HepG2 (cell line): ENCODE data around the gene MTHFD2L. TPM values are rescaled to one million over a fixed set of nuclear protein-coding genes. Genes with fewer than 3 reads are reported as not detected.

Experiments used
- ATAC-seq: fragments of 200-7000 bp; cut with Tn5 transposase; 3 replicates; pipeline ENCODE4 v1.9.1; 2020; ENCODE audit warnings: mild to moderate bottlenecking, moderate library complexity
- BruUV-seq: library from RNA; stranded (reverse); fragments of 400-500 nt; replicated peaks from 2 replicates; lab custom pipeline; 2021; lab: Mats Ljungman, UMichigan
- CTCF ChIA-PET: fragments of 300-600 bp; formaldehyde crosslinking; extraction: SDS; loops from one replicate; lab custom pipeline; 2021; ENCODE audit warnings: low total read pairs, inconsistent platforms, low intra/inter-chr PET ratio; lab: Yijun Ruan, JAX
- POLR2A ChIA-PET: fragments of 350-600 bp; sonication (Branson Sonifier 250); formaldehyde crosslinking; loops from one replicate; lab custom pipeline; 2020; ENCODE audit warnings: antibody characterized with exemption, inconsistent platforms; lab: Yijun Ruan, JAX
- DNase-seq: peaks from one replicate; pipeline ENCODE4 v3.0.0-alpha.2; 2015; ENCODE audit warnings: low spot score
- FAIRE-seq: peaks from 3 replicates; lab custom pipeline; 2011; peaks lifted over from hg19 to GRCh38; lab: Jason Lieb, UNC
- H2AFZ ChIP-seq: one replicate; pipeline ENCODE4 v1.6.1; 2011; ENCODE audit warnings: low read length, inconsistent platforms
- H3K27ac ChIP-seq: fragments of 300-600 bp; 3 replicates; pipeline ENCODE4 v1.8.0; 2011; ENCODE audit warnings: mixed run types, mild to moderate bottlenecking, mixed read lengths, low read length, inconsistent platforms; ENCODE audit not compliant: insufficient read depth; ENCODE audit errors: extremely low read length
- H3K27me3 ChIP-seq, 2 experiments: fragments of 200-600 bp in 1 of 2; 2 replicates in 1 of 2; 3 replicates in 1 of 2; pipeline versions ENCODE4 v1.6.0 to v1.8.0; 2011; ENCODE audit warnings: low read length in 2 of 2, mild to moderate bottlenecking in 2 of 2, moderate library complexity in 2 of 2, inconsistent platforms in 1 of 2; ENCODE audit not compliant: insufficient read depth in 2 of 2, control insufficient read depth in 1 of 2
- H3K36me3 ChIP-seq, 2 experiments: fragments of 200-600 bp in 1 of 2; replicated peaks in 1 of 2; 2 replicates in 1 of 2; 3 replicates in 1 of 2; pipeline versions ENCODE4 v1.5.1 to v1.8.0; 2011; ENCODE audit warnings: low read length in 2 of 2, inconsistent platforms in 1 of 2; ENCODE audit not compliant: insufficient read depth in 2 of 2, control insufficient read depth in 1 of 2
- H3K4me1 ChIP-seq: 2 replicates; pipeline ENCODE4 v1.5.1; 2012; ENCODE audit warnings: low read length, inconsistent platforms; ENCODE audit not compliant: insufficient read depth
- H3K4me2 ChIP-seq: 2 replicates; pipeline ENCODE4 v1.6.0; 2011; ENCODE audit warnings: low read depth, low read length, inconsistent platforms
- H3K4me3 ChIP-seq, 3 experiments: fragments of 200-600 bp in 1 of 3; sonication (generic), shearing (Covaris generic) in 1 of 3; replicated peaks in 1 of 3; 2 replicates each; pipeline ENCODE4 v1.5.1; 2011 to 2016; ENCODE audit warnings: low read length in 3 of 3, inconsistent platforms in 2 of 3, low read depth in 2 of 3, mild to moderate bottlenecking in 2 of 3, control low read depth in 1 of 3, mixed read lengths in 1 of 3; ENCODE audit not compliant: insufficient read depth in 1 of 3
- H3K79me2 ChIP-seq: one replicate; pipeline ENCODE4 v1.6.1; 2011; ENCODE audit warnings: low read length, inconsistent platforms; ENCODE audit not compliant: insufficient read depth
- H3K9ac ChIP-seq: 2 replicates; pipeline ENCODE4 v1.6.0; 2011; ENCODE audit warnings: mild to moderate bottlenecking, low read depth, low read length, inconsistent platforms; ENCODE audit not compliant: insufficient read depth
- H3K9me3 ChIP-seq: 2 replicates; pipeline ENCODE4 v1.5.1; 2012; ENCODE audit warnings: mild to moderate bottlenecking, low read length
- H4K20me1 ChIP-seq: 2 replicates; pipeline ENCODE4 v1.6.0; 2011; ENCODE audit warnings: inconsistent platforms, mild to moderate bottlenecking, low read length, moderate library complexity; ENCODE audit not compliant: insufficient read depth
- BCL6 ChIP-seq: IDR thresholded peaks from 2 replicates; pipeline ENCODE4 v1.6.1; 2016; ENCODE audit warnings: missing genetic modification reagents, missing compliant biosample characterization
- EP300 ChIP-seq, 3 experiments: sonication (generic) in 1 of 3; formaldehyde crosslinking in 1 of 3; IDR thresholded peaks; 2 replicates each; pipeline versions ENCODE4 v1.5.1 to v1.6.1; 2011 to 2020; ENCODE audit warnings: low read depth in 2 of 3, low read length in 2 of 3, borderline replicate concordance in 1 of 3, improper control_type of control experiment in 1 of 3, mild to moderate bottlenecking in 1 of 3, missing genetic modification reagents in 1 of 3, moderate library complexity in 1 of 3
- ESRRA ChIP-seq: sonication (generic); formaldehyde crosslinking; IDR thresholded peaks from 2 replicates; pipeline ENCODE4 v1.5.1; 2020; ENCODE audit warnings: mild to moderate bottlenecking, low read depth, missing genetic modification reagents
- FOXA1 ChIP-seq, 2 experiments: fragments of 450-650 bp in 1 of 2; sonication (generic) in 1 of 2; formaldehyde crosslinking in 1 of 2; IDR thresholded peaks; 2 replicates each; pipeline versions ENCODE4 v1.4.0 to v1.6.1; 2016 to 2020; ENCODE audit warnings: missing genetic modification reagents in 1 of 2
- POLR2G ChIP-seq: fragments of 200-400 bp; formaldehyde crosslinking; IDR thresholded peaks from 2 replicates; pipeline ENCODE4 v1.6.1; 2018; ENCODE audit warnings: mild to moderate bottlenecking, low read depth, low read length, moderate library complexity
- SALL1 ChIP-seq: sonication (generic); formaldehyde crosslinking; IDR thresholded peaks from 2 replicates; pipeline ENCODE4 v1.8.0; 2022; ENCODE audit warnings: mild to moderate bottlenecking, missing genetic modification reagents
- SP2 ChIP-seq: sonication (generic); formaldehyde crosslinking; IDR thresholded peaks from 2 replicates; pipeline ENCODE4 v1.5.1; 2020; ENCODE audit warnings: mild to moderate bottlenecking, missing genetic modification reagents
- ZNF12 ChIP-seq: sonication (generic); formaldehyde crosslinking; IDR thresholded peaks from 2 replicates; pipeline ENCODE4 v1.5.0; 2020; ENCODE audit warnings: missing genetic modification reagents
- ZNF646 ChIP-seq: sonication (generic); formaldehyde crosslinking; IDR thresholded peaks from 2 replicates; pipeline ENCODE4 v1.9.0; 2021; ENCODE audit warnings: mild to moderate bottlenecking, missing genetic modification reagents
- WGBS: methylation state at CpG from one replicate; pipeline ENCODE4 v1.1.6; 2017; ENCODE audit warnings: low lambda C conversion rate; 5-methylcytosine and 5-hydroxymethylcytosine counted together
- in situ Hi-C: cut with HindIII; loops from 2 replicates; pipeline ENCODE4 v1.10.0; 2017; ENCODE audit warnings: low pct_unique_long_range_greater_than_20kb; ENCODE audit not compliant: extremely low pct_ligation_motif_present
- intact Hi-C: fragments of 100-400 bp; cut with micrococcal nuclease; formaldehyde crosslinking; loops from one replicate; pipeline ENCODE4 v1.10.0; 2022; ENCODE audit not compliant: unreplicated experiment
- polyA plus RNA-seq, 8 experiments: library from polyadenylated mRNA; depleted of rRNA in 3 of 8; stranded (reverse) in 7 of 8; unstranded in 1 of 8; fragments of >200 nt; fragmentation: Illumina TruSeq in 4 of 8; extraction: Trizol in 4 of 8; gene quantifications; 2 replicates each; pipeline versions ENCODE4 v1.2.1 to v1.2.3, GENCODE V29; 2011 to 2016; ENCODE audit warnings: low read depth in 4 of 8, missing spikeins in 1 of 8, mixed read lengths in 1 of 8; ENCODE audit not compliant: insufficient read depth in 1 of 8
- total RNA-seq, 5 experiments: library from RNA; depleted of rRNA; stranded (reverse); fragments of >200 nt; fragmentation: Illumina TruSeq; extraction: Trizol; gene quantifications; 2 replicates each; pipeline ENCODE4 v1.2.3, GENCODE V29; 2016; ENCODE audit warnings: low read depth in 1 of 5

MTHFD2L gene
- total and polyA plus RNA-seq, 2 of the 13 experiments (the other 11 are each of a cell fraction or from before 2014, with no cell fraction given): 10.5 to 14.9 TPM

DNA sequence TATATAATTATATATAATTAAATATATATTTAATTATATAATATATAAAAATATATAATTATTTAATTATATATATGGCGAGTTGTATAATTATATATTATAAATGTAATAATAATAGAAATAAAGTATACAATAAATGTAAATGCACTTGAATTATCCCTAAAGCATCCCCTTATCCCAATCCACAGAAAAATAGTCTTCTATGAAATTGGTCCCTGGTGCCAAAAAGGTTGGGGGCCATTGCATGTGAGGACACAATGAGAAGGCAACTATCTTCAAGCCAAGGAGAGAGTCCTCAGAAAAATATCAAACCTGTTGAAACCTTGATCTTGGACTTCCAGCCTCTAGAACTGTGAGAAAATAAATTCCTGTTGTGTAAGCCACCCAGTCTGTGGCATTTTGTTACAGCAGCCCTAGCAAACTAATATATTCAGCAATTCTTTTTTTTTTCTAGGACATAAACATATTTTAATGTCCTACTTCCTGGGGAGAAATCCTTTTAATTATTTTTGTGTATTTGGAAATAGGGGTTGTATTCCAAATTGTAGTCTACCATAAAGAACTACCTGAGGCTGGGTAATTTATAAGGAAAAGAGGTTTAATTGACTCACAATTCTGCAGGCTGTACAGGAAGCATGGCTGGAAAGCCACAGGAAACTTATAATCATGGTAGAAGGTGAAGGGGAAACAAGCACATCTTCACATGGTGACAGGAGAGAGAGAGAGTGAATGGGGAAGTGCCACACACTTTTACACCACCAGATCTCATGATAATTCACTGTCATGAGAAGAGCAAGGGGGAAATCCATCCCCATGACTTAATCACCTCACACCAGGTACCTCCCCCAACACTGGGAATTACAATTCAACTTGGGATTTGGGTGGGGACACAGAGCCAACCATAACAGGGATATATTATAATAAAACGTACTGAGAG is 36.0 kb upstream of the MTHFD2L start:
- no peaks in the 10 kb centered on the region for H4K20me1 ChIP-seq
- no peak for ATAC-seq
- CTCF ChIA-PET: no interaction called here
- BruUV-seq: no TSS peak
- H3K4me2 ChIP-seq: no peak overlapping the region
- in situ Hi-C loops: no loop called here
- no peak overlapping the region for H3K4me3 ChIP-seq
- no peak overlapping the region for H3K27ac ChIP-seq
- H2AFZ ChIP-seq: no peak overlapping the region
- H3K27me3 ChIP-seq: no peaks in the 10 kb centered on the region; a peak in 1 of 5 replicates
- intact Hi-C loops: no loop called here
- DNase-seq: no peak
- TF ChIP-seq POLR2G (no peak), BCL6 (no peak), ZNF12 (CRISPR knock-in tag) (peak; percentile 69; the same call in 1 of the 2 replicates)
- H3K9ac ChIP-seq: no peak overlapping the region
- POLR2A ChIA-PET: no interaction called here
- no peak for FAIRE-seq
- no peaks in the 10 kb centered on the region for H3K9me3 ChIP-seq
- no peaks in the 10 kb centered on the region for H3K79me2 ChIP-seq
- H3K4me1 ChIP-seq: peaks cover 20% of the 10 kb centered on the region
- H3K36me3 ChIP-seq: no peaks in the 10 kb centered on the region
- 21% methylated on average over 2 of the region's 2 CpGs for WGBS

GRCh38 chr4:74123065-74123728 is 34.7 kb upstream of the MTHFD2L start:
- DNase-seq: peak; percentile 47
- FAIRE-seq: peak; percentile 21
- H3K4me1 ChIP-seq: peaks cover 12% of the 10 kb centered on the region
- CTCF ChIA-PET: no interaction called here
- no peak overlapping the region for H3K4me2 ChIP-seq
- intact Hi-C loops (no loop called here), in situ Hi-C loops (no loop called here)
- POLR2A ChIA-PET: no interaction called here
- H3K36me3 ChIP-seq: no peaks in the 10 kb centered on the region
- no peaks in the 10 kb centered on the region for H4K20me1 ChIP-seq
- no peaks in the 10 kb centered on the region for H3K9me3 ChIP-seq
- H3K4me3 ChIP-seq: no peak overlapping the region
- no peaks in the 10 kb centered on the region; a peak in 1 of 5 replicates for H3K27me3 ChIP-seq
- no peak overlapping the region for H3K27ac ChIP-seq
- H3K9ac ChIP-seq: no peak overlapping the region
- no peak overlapping the region for H2AFZ ChIP-seq
- WGBS: 0% methylated on average over 1 of the region's 1 CpG
- H3K79me2 ChIP-seq: no peaks in the 10 kb centered on the region
- peak; percentile 93 for ATAC-seq
- BruUV-seq: no TSS peak
- TF ChIP-seq SP2 (CRISPR knock-in tag): no peak
- peak; percentile 16; the same call in 1 of the 2 replicates for TF ChIP-seq SALL1
- no peak for TF ChIP-seq FOXA1 (IDR thresholded peaks at IDR 0.05)
- peak; percentile 56 for TF ChIP-seq FOXA1 (CRISPR knock-in tag; IDR thresholded peaks at IDR 0.05)
- TF ChIP-seq ESRRA (CRISPR knock-in tag): no peak
- peak in 1 of 2 experiments; percentile 13; a peak in 1 of 4 replicates for TF ChIP-seq EP300 (IDR thresholded peaks at IDR 0.05; ENCODE audit: low read depth in 2 of 2, low read length in 2 of 2)
- TF ChIP-seq EP300 (CRISPR knock-in tag; IDR thresholded peaks at IDR 0.05; ENCODE audit: borderline replicate concordance): no peak
- peak; percentile 53; the same call in 1 of the 2 replicates for TF ChIP-seq ZNF646 (CRISPR knock-in tag)
